GM23248 (cell line): ENCODE data around the gene SH3RF3. TPM values are rescaled to one million over a fixed set of nuclear protein-coding genes. Genes with fewer than 3 reads are reported as not detected.

Source experiments
- DNase-seq: peaks from one replicate; pipeline ENCODE4 v3.0.0-alpha.2; 2015
- H2AFZ ChIP-seq: fragments of 200-600 bp; sonication (generic); 2 replicates; pipeline ENCODE4 v1.6.1; 2016; ENCODE audit warnings: antibody characterized with exemption
- H3F3A ChIP-seq: fragments of 200-600 bp; sonication (generic); 2 replicates; pipeline ENCODE4 v1.6.1; 2016; ENCODE audit warnings: mild to moderate bottlenecking, antibody characterized with exemption, mixed run types; ENCODE audit not compliant: insufficient read depth
- H3K27ac ChIP-seq: fragments of 200-600 bp; sonication (generic); 2 replicates; pipeline ENCODE4 v1.5.1; 2016; ENCODE audit warnings: mild to moderate bottlenecking
- H3K27me3 ChIP-seq: fragments of 200-600 bp; sonication (generic); replicated peaks from 2 replicates; pipeline ENCODE4 v1.6.1; 2016; ENCODE audit warnings: mild to moderate bottlenecking; ENCODE audit not compliant: insufficient read depth
- H3K36me3 ChIP-seq: fragments of 200-600 bp; sonication (generic); 2 replicates; pipeline ENCODE4 v1.6.1; 2016; ENCODE audit warnings: low read depth, mild to moderate bottlenecking
- H3K4me1 ChIP-seq: fragments of 200-600 bp; sonication (generic); 2 replicates; pipeline ENCODE4 v1.6.1; 2016; ENCODE audit warnings: mild to moderate bottlenecking; ENCODE audit not compliant: insufficient read depth
- H3K4me2 ChIP-seq: fragments of 200-600 bp; sonication (generic); one replicate; pipeline ENCODE4 v1.6.1; 2016; ENCODE audit warnings: mild to moderate bottlenecking; ENCODE audit not compliant: unreplicated experiment
- H3K4me3 ChIP-seq: fragments of 200-600 bp; sonication (generic); 2 replicates; pipeline ENCODE4 v1.5.1; 2016; ENCODE audit warnings: mild to moderate bottlenecking
- H3K79me2 ChIP-seq: fragments of 200-600 bp; sonication (generic); 2 replicates; pipeline ENCODE4 v1.6.1; 2016; ENCODE audit warnings: mild to moderate bottlenecking; ENCODE audit not compliant: insufficient read depth
- H3K9ac ChIP-seq: fragments of 200-600 bp; sonication (generic); 2 replicates; pipeline ENCODE4 v1.6.1; 2016; ENCODE audit warnings: mild to moderate bottlenecking
- H3K9me2 ChIP-seq: fragments of 200-600 bp; sonication (generic); 2 replicates; pipeline ENCODE4 v1.6.1; 2016; ENCODE audit warnings: mixed run types, mild to moderate bottlenecking, moderate library complexity; ENCODE audit not compliant: insufficient read depth
- H3K9me3 ChIP-seq: fragments of 200-600 bp; sonication (generic); one replicate; pipeline ENCODE4 v1.6.1; 2017; ENCODE audit warnings: low read depth
- H4K20me1 ChIP-seq: fragments of 200-600 bp; sonication (generic); 2 replicates; pipeline ENCODE4 v1.6.0; 2016; ENCODE audit not compliant: insufficient read depth
- EZH2 ChIP-seq: fragments of 200-600 bp; sonication (generic); IDR thresholded peaks from 2 replicates; pipeline ENCODE4 v1.6.1; 2018; ENCODE audit warnings: antibody characterized with exemption, mild to moderate bottlenecking; ENCODE audit not compliant: insufficient read depth, poor library complexity, severe bottlenecking
- EZH2phosphoT487 ChIP-seq: fragments of 200-600 bp; sonication (generic); IDR thresholded peaks from 2 replicates; pipeline ENCODE4 v1.6.1; 2018; ENCODE audit warnings: antibody characterized with exemption, moderate library complexity, mild to moderate bottlenecking, low read depth; ENCODE audit not compliant: insufficient read depth
- WGBS, 2 experiments: methylation state at CpG; one replicate each; pipeline ENCODE4 v1.1.6; 2015 to 2017; ENCODE audit warnings: low lambda C conversion rate in 2 of 2, low coverage in 1 of 2; ENCODE audit errors: missing lambda C conversion rate in 2 of 2; 5-methylcytosine and 5-hydroxymethylcytosine counted together
- in situ Hi-C: fragments of 300-500 bp; cut with MboI; formaldehyde crosslinking; loops from 2 replicates; pipeline ENCODE4 v1.15.0; 2020
- polyA plus RNA-seq: library from polyadenylated mRNA; unstranded; fragments of >200 nt; fragmentation: Nextera tagmentation; extraction: Ambion mirVana; gene quantifications from 2 replicates; pipeline ENCODE4 v1.2.1, GENCODE V29; 2016
- total RNA-seq: library from RNA; depleted of rRNA; stranded (reverse); fragments of >200 nt; shearing (Covaris generic); gene quantifications from 2 replicates; pipeline ENCODE4 v1.2.3, GENCODE V29; 2014

The SH3RF3 gene
- total and polyA plus RNA-seq, 2 experiments from 2014 or later: 1.5 to 5.2 TPM

DNA sequence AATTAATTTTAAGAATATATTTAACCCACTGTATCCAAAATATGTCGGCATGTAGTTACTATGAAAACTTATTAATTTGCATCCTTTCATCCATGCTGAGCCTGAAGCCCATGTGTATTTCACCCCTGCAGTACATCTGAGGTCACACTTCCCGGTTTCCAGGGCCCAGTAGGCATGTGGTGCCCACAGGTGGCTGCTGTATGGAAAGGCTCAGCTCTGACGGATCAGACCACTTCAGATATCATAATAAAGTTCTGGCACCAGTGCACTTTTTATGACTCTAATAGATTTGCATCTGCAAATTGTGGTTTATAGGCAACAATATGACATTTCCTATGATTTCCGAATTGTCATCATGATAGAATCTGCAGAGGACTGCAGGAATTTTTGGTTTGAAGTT is 22.5 kb downstream of the SH3RF3 start:
- WGBS, 2 experiments: 91 to 92% methylated on average over 4 of the region's 4 CpGs
- H3K4me1 ChIP-seq: peaks cover 12% of the 10 kb centered on the region; the same call in 1 of the 2 replicates
- H3K9ac ChIP-seq: no peak overlapping the region
- no peak overlapping the region for H3K4me2 ChIP-seq
- no peak overlapping the region for H3K4me3 ChIP-seq
- no peaks in the 10 kb centered on the region; the same call in 1 of the 2 replicates for H4K20me1 ChIP-seq
- no peaks in the 10 kb centered on the region for H3K9me3 ChIP-seq
- H3F3A ChIP-seq: peaks cover 14% of the 10 kb centered on the region
- no peak overlapping the region for H2AFZ ChIP-seq
- no peak overlapping the region for H3K27ac ChIP-seq
- no peak for DNase-seq
- H3K27me3 ChIP-seq: no peaks in the 10 kb centered on the region
- TF ChIP-seq EZH2 (no peak), EZH2phosphoT487 (no peak)
- no peaks in the 10 kb centered on the region for H3K36me3 ChIP-seq
- peaks cover 79% of the 10 kb centered on the region for H3K79me2 ChIP-seq
- in situ Hi-C loops: no loop called here
- H3K9me2 ChIP-seq: no peaks in the 10 kb centered on the region

DNA sequence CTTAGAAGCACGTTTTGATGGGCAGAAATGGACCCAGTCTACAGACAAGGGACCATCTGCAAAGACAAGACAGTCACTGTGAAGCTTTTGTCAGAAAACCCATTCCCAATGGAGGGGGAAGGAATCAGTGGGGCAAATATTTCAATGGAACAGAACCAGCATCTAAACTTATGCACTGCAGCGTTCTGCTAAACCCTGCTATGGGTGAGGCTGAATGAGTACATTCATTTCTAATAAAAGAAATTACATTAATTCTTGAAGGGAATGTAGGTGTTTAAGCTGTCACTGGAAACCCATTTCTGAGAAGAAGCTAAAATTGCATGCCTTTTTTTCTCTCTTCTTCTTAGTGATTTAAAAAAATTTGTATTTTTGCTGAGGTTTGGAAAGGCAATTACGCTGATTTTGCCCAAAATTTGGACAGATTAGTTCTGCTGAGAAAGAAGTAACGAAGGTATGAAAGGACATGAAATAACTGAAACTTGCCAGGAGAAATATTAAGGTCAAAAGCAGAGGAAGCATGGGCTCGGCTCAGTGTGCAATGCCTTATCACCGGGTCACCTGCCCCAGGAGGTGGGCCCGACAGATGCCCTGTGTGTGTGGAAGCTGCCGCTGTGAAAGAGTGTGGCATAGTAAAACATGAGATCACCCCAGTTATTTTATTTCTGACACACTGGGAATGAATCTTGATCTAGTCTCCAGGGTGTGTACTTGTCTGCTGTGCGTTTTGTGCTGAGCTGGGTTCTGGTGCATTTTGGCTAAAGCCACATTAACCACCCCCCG is 24.2 kb downstream of the SH3RF3 start:
- no peaks in the 10 kb centered on the region for H3K36me3 ChIP-seq
- H3K4me3 ChIP-seq: no peak overlapping the region
- WGBS, 2 experiments: 93 to 94% methylated on average over 10 of the region's 10 CpGs
- H3K27me3 ChIP-seq: no peaks in the 10 kb centered on the region
- no peak overlapping the region for H2AFZ ChIP-seq
- TF ChIP-seq EZH2 (no peak), EZH2phosphoT487 (no peak)
- H3K79me2 ChIP-seq: peaks cover 83% of the 10 kb centered on the region
- no peak overlapping the region for H3K27ac ChIP-seq
- no peaks in the 10 kb centered on the region; the same call in 1 of the 2 replicates for H4K20me1 ChIP-seq
- no peak for DNase-seq
- no peaks in the 10 kb centered on the region for H3K9me3 ChIP-seq
- in situ Hi-C loops: no loop called here
- H3F3A ChIP-seq: peaks cover 14% of the 10 kb centered on the region
- H3K9ac ChIP-seq: no peak overlapping the region
- H3K9me2 ChIP-seq: no peaks in the 10 kb centered on the region
- H3K4me2 ChIP-seq: no peak overlapping the region
- H3K4me1 ChIP-seq: peaks cover 10% of the 10 kb centered on the region; the same call in 1 of the 2 replicates

DNA sequence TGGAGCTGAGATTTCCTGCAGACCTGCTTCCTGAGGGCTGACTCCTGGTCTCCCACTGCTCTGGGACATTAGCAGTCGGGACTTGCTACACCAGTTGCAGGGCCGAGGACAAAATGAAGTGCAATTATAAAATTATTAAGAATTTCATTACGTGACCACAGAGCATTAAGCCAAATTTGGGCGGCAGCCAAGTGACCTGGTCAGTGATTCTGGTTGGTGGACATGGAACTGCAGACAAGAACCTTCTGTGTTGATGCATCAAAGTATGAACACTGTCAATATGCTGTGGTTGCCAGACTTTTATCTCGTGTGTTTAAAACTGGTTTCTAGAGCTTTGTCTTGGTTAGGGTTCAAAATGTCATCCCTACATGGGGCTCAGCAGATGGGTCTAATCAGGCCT is 24.8 kb downstream of the SH3RF3 start:
- H3K27ac ChIP-seq: no peak overlapping the region
- in situ Hi-C loops: no loop called here
- TF ChIP-seq EZH2phosphoT487 (no peak), EZH2 (no peak)
- H2AFZ ChIP-seq: no peak overlapping the region
- H3K4me1 ChIP-seq: peaks cover 4% of the 10 kb centered on the region; the same call in 1 of the 2 replicates
- no peaks in the 10 kb centered on the region for H4K20me1 ChIP-seq
- H3K9me3 ChIP-seq: no peaks in the 10 kb centered on the region
- H3K9me2 ChIP-seq: no peaks in the 10 kb centered on the region
- no peak overlapping the region for H3K4me3 ChIP-seq
- no peak overlapping the region for H3K4me2 ChIP-seq
- H3K79me2 ChIP-seq: peaks cover 89% of the 10 kb centered on the region
- H3K27me3 ChIP-seq: no peaks in the 10 kb centered on the region
- H3F3A ChIP-seq: peaks cover 10% of the 10 kb centered on the region
- H3K9ac ChIP-seq: no peak overlapping the region
- 90 to 92% methylated on average over 5 of the region's 5 CpGs for WGBS, 2 experiments
- no peak for DNase-seq
- H3K36me3 ChIP-seq: no peaks in the 10 kb centered on the region

DNA sequence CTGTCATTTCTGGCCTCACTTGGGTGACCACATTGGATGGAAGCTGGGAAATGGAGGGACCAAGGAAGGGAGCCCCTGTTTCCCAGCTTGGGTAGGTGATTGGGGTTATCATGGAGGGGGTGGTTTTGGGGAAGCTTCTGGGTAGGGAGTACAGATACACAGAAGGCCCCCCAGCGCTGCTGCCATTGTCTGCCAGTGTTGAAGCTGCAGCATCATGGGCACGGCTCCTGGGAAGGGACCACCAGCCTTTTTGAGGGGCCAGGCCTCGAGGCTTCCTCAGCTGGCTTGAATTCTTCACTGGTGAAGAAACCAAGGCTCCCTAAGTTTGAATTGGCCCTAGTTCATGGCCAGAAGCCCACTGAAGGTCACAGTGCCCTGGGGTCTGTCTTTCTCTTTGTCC is 25.2 kb downstream of the SH3RF3 start:
- Histone ChIP-seq H3K4me2 (no peak overlapping the region), H3K36me3 (no peaks in the 10 kb centered on the region), H2AFZ (no peak overlapping the region), H3K79me2 (peaks cover 92% of the 10 kb centered on the region), H3F3A (peaks cover 8% of the 10 kb centered on the region), H3K9me2 (no peaks in the 10 kb centered on the region), H3K27ac (no peak overlapping the region), H3K9ac (no peak overlapping the region), H3K4me3 (no peak overlapping the region), H3K27me3 (no peaks in the 10 kb centered on the region), H3K9me3 (no peaks in the 10 kb centered on the region), H3K4me1 (no peaks in the 10 kb centered on the region), H4K20me1 (no peaks in the 10 kb centered on the region)
- DNase-seq: no peak
- 92% methylated on average over 3 of the region's 3 CpGs for WGBS, 2 experiments
- TF ChIP-seq EZH2phosphoT487 (no peak), EZH2 (no peak)
- in situ Hi-C loops: no loop called here
